Naive thymus-derived CD4-positive, alpha-beta T cell (primary cell): ENCODE measurements around the gene CABCOCO1. TPM values are rescaled to one million over a fixed set of nuclear protein-coding genes. Genes with fewer than 3 reads are reported as not detected.
A peak's percentile ranks its signal among the peaks of the same experiment; 100 is the strongest.

Experiments
- ATAC-seq: fragments of 150-1000 bp; cut with Tn5 transposase; 2 replicates; pipeline ENCODE4 v1.10.0; 2021; ENCODE audit warnings: mild to moderate bottlenecking, moderate library complexity
- CTCF ChIA-PET: fragments of 350-600 bp; sonication (Branson Sonifier 250); formaldehyde crosslinking; loops from one replicate; lab custom pipeline; 2021; ENCODE audit warnings: antibody characterized with exemption; lab: Charles Lee
- POLR2A ChIA-PET: fragments of 350-600 bp; sonication (Branson Sonifier 250); formaldehyde crosslinking; loops from one replicate; lab custom pipeline; 2021; ENCODE audit warnings: antibody characterized with exemption, inconsistent platforms; lab: Charles Lee
- DNase-seq, 9 donors: peaks; one replicate each; pipeline versions ENCODE4 v3.0.0 to v3.0.0-alpha.2; 2020 to 2022; ENCODE audit warnings: mixed read lengths in 1 of 9
- H3K27ac ChIP-seq: one replicate; pipeline ENCODE4 v1.7.0; 2013; ENCODE audit warnings: mild to moderate bottlenecking, low read depth, low read length, moderate library complexity
- H3K27me3 ChIP-seq, 2 donors: one replicate each; pipeline ENCODE4 v1.7.0; 2013; ENCODE audit warnings: low read length in 2 of 2, mild to moderate bottlenecking in 2 of 2, moderate library complexity in 2 of 2; ENCODE audit not compliant: control insufficient read depth in 2 of 2, insufficient read depth in 2 of 2
- H3K36me3 ChIP-seq, 3 experiments: 1 replicate in 2 of 3; 2 replicates in 1 of 3; pipeline ENCODE4 v1.7.0; 2013; ENCODE audit warnings: low read length in 3 of 3, mild to moderate bottlenecking in 3 of 3, moderate library complexity in 1 of 3; ENCODE audit not compliant: insufficient read depth in 3 of 3, control insufficient read depth in 2 of 3
- H3K4me1 ChIP-seq, 2 donors: one replicate each; pipeline ENCODE4 v1.7.0; 2013; ENCODE audit warnings: low read length in 2 of 2, mild to moderate bottlenecking in 2 of 2, moderate library complexity in 1 of 2; ENCODE audit not compliant: control insufficient read depth in 2 of 2, insufficient read depth in 2 of 2
- H3K4me3 ChIP-seq: 2 replicates; pipeline ENCODE4 v1.7.0; 2013; ENCODE audit warnings: mild to moderate bottlenecking, low read length
- H3K9me3 ChIP-seq, 3 experiments: 1 replicate in 2 of 3; 2 replicates in 1 of 3; pipeline ENCODE4 v1.7.0; 2013; ENCODE audit warnings: low read length in 3 of 3; ENCODE audit not compliant: control insufficient read depth in 2 of 3
- H3K27ac Mint-ChIP-seq, 9 donors: one replicate each; pipeline ENCODE4 v1.8.0; 2020 to 2022; ENCODE audit warnings: mixed read lengths in 9 of 9, mild to moderate bottlenecking in 8 of 9, moderate library complexity in 5 of 9, inconsistent platforms in 2 of 9
- H3K27me3 Mint-ChIP-seq, 5 donors: one replicate each; pipeline ENCODE4 v1.8.0; 2021 to 2022; ENCODE audit warnings: mixed read lengths in 5 of 5, mild to moderate bottlenecking in 1 of 5
- H3K36me3 Mint-ChIP-seq, 5 donors: one replicate each; pipeline ENCODE4 v1.8.0; 2020 to 2022; ENCODE audit warnings: mixed read lengths in 5 of 5, mild to moderate bottlenecking in 3 of 5, inconsistent platforms in 1 of 5
- H3K4me1 Mint-ChIP-seq, 7 donors: one replicate each; pipeline ENCODE4 v1.8.0; 2020 to 2022; ENCODE audit warnings: mixed read lengths in 7 of 7, mild to moderate bottlenecking in 3 of 7, inconsistent platforms in 1 of 7
- H3K4me3 Mint-ChIP-seq, 10 donors: one replicate each; pipeline ENCODE4 v1.8.0; 2020 to 2022; ENCODE audit warnings: mild to moderate bottlenecking in 10 of 10, mixed read lengths in 10 of 10, moderate library complexity in 6 of 10, inconsistent platforms in 2 of 10
- H3K9me3 Mint-ChIP-seq, 11 donors: one replicate each; pipeline ENCODE4 v1.8.0; 2020 to 2022; ENCODE audit warnings: mixed read lengths in 11 of 11, mild to moderate bottlenecking in 4 of 11, inconsistent platforms in 1 of 11, moderate library complexity in 1 of 11
- intact Hi-C, 2 donors: fragments of 100-400 bp; cut with micrococcal nuclease; formaldehyde crosslinking; loops; one replicate each; pipeline ENCODE4 v1.15.1; 2023
- polyA plus RNA-seq, 2 donors: library from polyadenylated mRNA; unstranded; fragments of 300-500 nt; fragmentation: Illumina TruSeq; gene quantifications; one replicate each; pipeline ENCODE4 v1.2.3, GENCODE V29; 2021
- total RNA-seq, 6 experiments: library from RNA in 5 of 6; stranded (reverse) in 5 of 6; gene quantifications; 1 replicate in 5 of 6; 2 replicates in 1 of 6; pipeline ENCODE4 v1.2.3 and lab custom pipeline; 2021 to 2026

CABCOCO1 gene
- total and polyA plus RNA-seq, 7 experiments from 2014 or later: not detected

DNA sequence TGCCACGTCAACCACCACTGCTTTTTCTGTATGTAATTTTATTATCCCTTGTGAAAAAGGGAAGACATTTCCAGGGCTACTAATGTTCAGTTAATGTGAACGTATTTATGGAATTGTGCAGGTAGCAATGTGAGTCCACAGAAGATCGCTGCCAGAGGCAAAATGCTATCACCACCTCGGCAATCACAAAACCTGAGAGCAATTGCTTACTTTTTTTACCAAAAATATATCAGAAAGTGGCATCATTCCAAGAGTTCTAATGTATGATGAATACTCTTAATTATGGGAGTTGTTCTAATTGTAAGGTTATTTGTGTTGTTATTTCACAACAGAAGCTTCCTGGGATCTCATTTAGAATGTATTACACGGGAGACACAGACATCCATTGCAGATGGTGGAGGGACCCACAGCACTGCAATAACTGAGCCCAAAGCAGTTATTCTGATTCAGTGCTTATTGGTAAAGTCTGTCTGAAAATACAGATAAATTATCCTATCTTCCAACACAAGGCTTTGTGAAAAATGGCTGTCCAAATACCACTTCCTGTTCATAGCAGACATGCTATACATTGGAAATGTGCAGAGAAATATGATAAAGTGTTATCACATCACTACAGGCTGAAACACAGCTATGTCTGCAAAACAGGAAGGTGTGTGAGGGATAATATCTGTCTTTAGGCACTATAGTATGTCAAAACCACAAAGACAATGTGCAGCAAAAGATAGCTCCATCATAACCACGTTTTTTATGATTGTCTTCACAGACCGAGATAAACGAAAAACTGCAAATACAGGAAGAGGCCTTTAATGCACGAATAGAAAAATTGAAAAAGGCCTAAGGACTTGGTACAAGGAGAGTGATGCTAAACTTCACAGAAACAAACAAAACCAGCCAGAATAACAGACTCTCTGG is 102.7 kb downstream of the CABCOCO1 start:
- Mint-ChIP-seq H3K27me3 (peaks cover 0 to 2% (median 0%) of the 10 kb centered on the region in 5 donors), H3K27ac (peak overlapping the region; percentile 60 to 92 (median 82)), H3K9me3 (peaks cover 0 to under 1% (median 0%) of the 10 kb centered on the region in 11 donors), H3K4me1 (peaks cover 3 to 27% (median 18%) of the 10 kb centered on the region in 7 donors), H3K36me3 (peaks cover 0 to 2% (median 0%) of the 10 kb centered on the region in 5 donors), H3K4me3 (peak overlapping the region in 8 of 10 donors; percentile 33 to 75 (median 56))
- Histone ChIP-seq H3K36me3 (no peaks in the 10 kb centered on the region), H3K4me1 (peaks cover 6 to 8% of the 10 kb centered on the region in 2 donors), H3K9me3 (no peaks in the 10 kb centered on the region), H3K27me3 (no peaks in the 10 kb centered on the region), H3K27ac (peak overlapping the region; percentile 41), H3K4me3 (no peak overlapping the region)
- DNase-seq (peak in 6 of 9 donors; percentile 11 to 53 (median 42)), ATAC-seq (peak; percentile 88)
- intact Hi-C loops: loop anchor here in 1 of 2 donors (1.0 kb wide), 1 partner anchor 13 kb away; no protein-coding TSS in a partner anchor
- ChIA-PET POLR2A (interaction anchor here (0.7 kb wide), 1 partner anchor 137 kb away, joined by 4 read pairs; no protein-coding TSS in a partner anchor), CTCF (interaction anchor here (0.5 to 1.5 kb wide), 5 partner anchors 15 to 1955 kb away, joined by 3 to 7 read pairs (median 3); no protein-coding TSS in a partner anchor)

DNA sequence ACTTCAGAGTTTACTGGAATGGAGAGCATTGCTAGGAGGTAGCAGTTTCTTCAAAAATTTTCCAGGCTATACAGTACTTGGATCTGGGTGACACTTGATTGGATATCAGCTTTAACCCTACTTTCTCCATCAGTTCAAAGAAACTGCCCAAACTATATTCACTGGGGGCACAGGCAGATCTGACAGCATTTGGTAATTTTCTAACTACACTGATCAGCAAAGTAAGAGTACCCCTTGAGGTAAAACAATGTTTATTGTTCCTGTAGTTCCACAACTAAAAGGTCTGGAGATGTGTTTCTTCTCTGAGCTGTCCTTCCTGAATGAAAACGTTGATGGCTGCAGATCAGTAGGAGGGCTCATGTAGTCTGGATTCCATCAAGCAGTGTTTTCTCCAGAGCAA is 104.2 kb downstream of the CABCOCO1 start:
- no peaks in the 10 kb centered on the region for H3K9me3 Mint-ChIP-seq
- POLR2A ChIA-PET: no interaction called here
- H3K9me3 ChIP-seq: no peaks in the 10 kb centered on the region
- DNase-seq (no peak), ATAC-seq (no peak)
- CTCF ChIA-PET: interaction anchor here (0.9 kb wide), 1 partner anchor 17 kb away, joined by 4 read pairs; no protein-coding TSS in a partner anchor
- peaks cover 0 to 2% (median 0%) of the 10 kb centered on the region in 5 donors for H3K36me3 Mint-ChIP-seq
- intact Hi-C loops: no loop called here
- H3K4me1 ChIP-seq: peaks cover 6 to 8% of the 10 kb centered on the region in 2 donors
- peak overlapping the region in 1 of 9 donors; percentile 28 for H3K27ac Mint-ChIP-seq
- no peaks in the 10 kb centered on the region for H3K27me3 ChIP-seq
- H3K4me3 Mint-ChIP-seq: no peak overlapping the region
- H3K27ac ChIP-seq: no peak overlapping the region
- H3K36me3 ChIP-seq: no peaks in the 10 kb centered on the region
- peaks cover 0 to 4% (median 0%) of the 10 kb centered on the region in 5 donors for H3K27me3 Mint-ChIP-seq
- H3K4me1 Mint-ChIP-seq: peaks cover 3 to 27% (median 18%) of the 10 kb centered on the region in 7 donors
- H3K4me3 ChIP-seq: no peak overlapping the region

DNA sequence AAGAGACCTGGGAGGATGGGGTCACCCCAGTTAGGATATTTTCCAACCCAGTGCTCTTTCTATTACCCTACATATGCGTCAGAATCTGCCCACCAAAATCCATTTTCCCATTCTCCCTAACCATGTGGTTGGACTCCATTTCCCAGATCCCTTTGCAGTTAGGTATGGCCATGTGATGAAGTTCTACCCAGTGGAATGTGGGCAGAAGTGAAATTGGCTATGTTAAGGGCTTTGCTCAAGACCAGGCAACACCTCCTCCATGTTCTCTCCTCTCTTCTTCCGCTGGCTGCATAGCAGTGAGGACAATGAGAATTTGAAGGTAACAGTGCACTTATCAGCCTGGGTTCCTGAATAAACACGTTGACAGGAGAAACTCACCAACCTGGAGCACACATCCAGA is 111.3 kb downstream of the CABCOCO1 start:
- no peak overlapping the region for H3K27ac Mint-ChIP-seq
- no peaks in the 10 kb centered on the region for H3K4me1 ChIP-seq
- ChIA-PET CTCF (no interaction called here), POLR2A (no interaction called here)
- intact Hi-C loops: no loop called here
- no peak overlapping the region for H3K27ac ChIP-seq
- H3K4me3 Mint-ChIP-seq: no peak overlapping the region
- H3K36me3 ChIP-seq: no peaks in the 10 kb centered on the region
- ATAC-seq: no peak
- H3K4me1 Mint-ChIP-seq: no peaks in the 10 kb centered on the region
- H3K27me3 Mint-ChIP-seq: peaks cover 0 to 4% (median 0%) of the 10 kb centered on the region in 5 donors
- H3K9me3 ChIP-seq: no peaks in the 10 kb centered on the region
- H3K36me3 Mint-ChIP-seq: peaks cover 0 to 3% (median 0%) of the 10 kb centered on the region in 5 donors
- DNase-seq: no peak
- H3K27me3 ChIP-seq: no peaks in the 10 kb centered on the region
- no peaks in the 10 kb centered on the region for H3K9me3 Mint-ChIP-seq
- no peak overlapping the region for H3K4me3 ChIP-seq

DNA sequence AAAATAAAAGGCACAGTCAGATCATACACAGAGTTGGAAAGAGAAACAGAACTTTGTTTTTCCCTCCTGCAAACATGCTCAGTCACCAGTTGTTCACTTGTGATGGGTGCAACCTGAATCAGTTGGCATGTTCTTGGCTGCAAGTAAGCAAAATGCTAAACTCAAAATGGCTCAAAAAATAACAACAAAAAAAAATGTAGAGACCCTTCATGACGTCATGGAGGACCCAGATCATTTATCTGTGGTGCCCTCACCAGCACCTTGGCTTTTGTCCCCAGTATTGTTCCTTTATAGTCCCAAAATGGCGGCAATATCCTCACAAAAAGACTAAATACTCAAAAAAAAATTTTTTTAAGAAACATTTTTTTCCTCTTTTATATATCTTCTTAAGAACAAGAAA is 112.4 kb downstream of the CABCOCO1 start:
- intact Hi-C loops: no loop called here
- Histone ChIP-seq H3K9me3 (no peaks in the 10 kb centered on the region), H3K36me3 (no peaks in the 10 kb centered on the region), H3K4me3 (no peak overlapping the region), H3K4me1 (no peaks in the 10 kb centered on the region), H3K27me3 (no peaks in the 10 kb centered on the region), H3K27ac (no peak overlapping the region)
- CTCF ChIA-PET: no interaction called here
- Mint-ChIP-seq H3K27ac (no peak overlapping the region), H3K27me3 (peaks cover 0 to 4% (median 0%) of the 10 kb centered on the region in 5 donors), H3K9me3 (no peaks in the 10 kb centered on the region), H3K36me3 (peaks cover 0 to 3% (median 0%) of the 10 kb centered on the region in 5 donors), H3K4me3 (no peak overlapping the region), H3K4me1 (peaks cover 0 to 4% (median 0%) of the 10 kb centered on the region in 7 donors)
- POLR2A ChIA-PET: no interaction called here
- DNase-seq (no peak), ATAC-seq (no peak)

DNA sequence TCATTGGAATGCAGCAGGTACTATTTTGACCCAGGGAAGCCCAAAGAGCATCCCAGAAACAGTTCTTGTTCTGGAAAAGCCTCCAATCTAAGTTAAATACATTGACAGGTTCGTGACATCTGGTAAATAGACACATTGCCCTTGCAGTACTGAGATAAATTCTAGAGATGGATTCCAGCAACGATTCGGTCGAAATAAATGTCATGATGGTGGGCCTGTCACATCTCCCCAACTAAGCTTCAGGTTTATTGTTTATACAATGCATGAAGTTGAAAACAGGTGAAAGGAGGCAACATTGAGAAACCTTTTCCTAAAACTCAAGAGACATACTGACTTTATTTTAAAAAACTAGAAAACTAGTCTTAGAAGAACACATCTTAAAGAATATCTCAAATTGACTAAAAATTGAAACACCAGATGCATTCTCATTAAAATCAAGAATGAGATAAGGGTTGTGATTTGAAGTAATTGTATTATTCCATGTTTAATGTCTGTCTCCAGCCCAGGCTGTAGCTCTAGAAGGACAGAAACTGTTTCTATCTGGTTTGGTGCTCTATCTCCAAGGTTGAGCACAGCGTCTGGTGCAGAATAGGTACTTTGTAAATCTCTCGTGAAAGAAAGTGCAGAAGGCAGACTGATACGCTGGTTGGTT is 114.0 kb downstream of the CABCOCO1 start:
- Histone ChIP-seq H3K27me3 (no peaks in the 10 kb centered on the region), H3K36me3 (no peaks in the 10 kb centered on the region), H3K27ac (no peak overlapping the region), H3K4me3 (no peak overlapping the region), H3K4me1 (no peaks in the 10 kb centered on the region), H3K9me3 (no peaks in the 10 kb centered on the region)
- Mint-ChIP-seq H3K4me3 (no peak overlapping the region), H3K27ac (no peak overlapping the region), H3K4me1 (peaks cover 0 to 7% (median 0%) of the 10 kb centered on the region in 7 donors), H3K27me3 (no peaks in the 10 kb centered on the region), H3K36me3 (peaks cover 0 to 4% (median 0%) of the 10 kb centered on the region in 5 donors), H3K9me3 (no peaks in the 10 kb centered on the region)
- DNase-seq (no peak), ATAC-seq (no peak)
- intact Hi-C loops: no loop called here
- ChIA-PET POLR2A (no interaction called here), CTCF (no interaction called here)

DNA sequence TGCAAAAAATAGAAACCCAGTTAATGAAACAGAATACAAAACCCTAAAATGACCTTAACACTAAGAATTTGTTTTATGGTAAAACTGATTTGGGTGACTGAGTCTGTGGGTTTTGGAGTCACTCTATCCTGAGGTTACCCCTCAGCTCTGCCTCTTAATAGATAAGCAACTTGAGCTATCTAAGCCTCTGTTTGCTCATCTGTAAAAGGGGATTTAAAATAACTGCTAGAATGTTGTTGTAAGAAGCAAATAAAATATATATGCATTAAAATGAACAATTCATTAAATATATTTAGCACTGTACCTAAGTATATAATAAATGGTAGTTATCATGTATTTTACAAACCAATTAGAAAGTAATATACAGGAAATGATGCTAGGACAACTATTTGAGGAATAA is 115.4 kb downstream of the CABCOCO1 start:
- Mint-ChIP-seq H3K36me3 (peaks cover 0 to 9% (median 0%) of the 10 kb centered on the region in 5 donors), H3K4me3 (no peak overlapping the region), H3K4me1 (peaks cover 0 to 15% (median 0%) of the 10 kb centered on the region in 7 donors), H3K27ac (no peak overlapping the region), H3K9me3 (peaks cover 0 to 5% (median 0%) of the 10 kb centered on the region in 11 donors), H3K27me3 (peaks cover 0 to 5% (median 0%) of the 10 kb centered on the region in 5 donors)
- H3K36me3 ChIP-seq: no peaks in the 10 kb centered on the region
- H3K4me3 ChIP-seq: no peak overlapping the region
- no peaks in the 10 kb centered on the region for H3K9me3 ChIP-seq
- ATAC-seq (no peak), DNase-seq (no peak)
- H3K27ac ChIP-seq: no peak overlapping the region
- CTCF ChIA-PET: interaction anchor here (0.7 kb wide), 1 partner anchor 27 kb away, joined by 4 read pairs; no protein-coding TSS in a partner anchor
- POLR2A ChIA-PET: no interaction called here
- no peaks in the 10 kb centered on the region for H3K4me1 ChIP-seq
- no peaks in the 10 kb centered on the region for H3K27me3 ChIP-seq
- intact Hi-C loops: no loop called here
